Amniotic epithelial cell (primary cell): ENCODE measurements around the gene STRA8.

Experiments used
- DNase-seq: peaks from one replicate; pipeline ENCODE4 v3.0.0-alpha.2; 2010; ENCODE audit warnings: low read depth

STRA8 gene

DNA sequence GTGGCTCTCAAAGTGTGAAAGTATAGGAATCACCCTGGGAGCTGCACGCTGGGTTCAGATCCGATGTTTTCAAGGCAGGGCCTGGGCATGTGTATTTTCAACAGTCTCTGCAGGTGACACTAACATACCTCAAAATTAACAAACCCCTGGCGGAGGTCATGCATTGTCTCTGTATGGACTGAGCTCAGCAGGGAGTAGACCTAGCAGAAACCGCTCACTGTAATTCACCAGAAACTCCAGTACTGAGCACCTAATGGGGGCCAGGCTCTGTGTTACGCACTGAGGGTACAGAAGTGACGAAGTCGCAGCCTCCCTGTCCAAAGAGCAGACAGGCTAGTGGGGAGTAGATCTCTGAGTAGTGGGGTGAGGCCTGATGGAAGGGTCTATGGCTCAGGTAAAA, 5.6 kb downstream of the STRA8 start:
- no peak for DNase-seq

DNA sequence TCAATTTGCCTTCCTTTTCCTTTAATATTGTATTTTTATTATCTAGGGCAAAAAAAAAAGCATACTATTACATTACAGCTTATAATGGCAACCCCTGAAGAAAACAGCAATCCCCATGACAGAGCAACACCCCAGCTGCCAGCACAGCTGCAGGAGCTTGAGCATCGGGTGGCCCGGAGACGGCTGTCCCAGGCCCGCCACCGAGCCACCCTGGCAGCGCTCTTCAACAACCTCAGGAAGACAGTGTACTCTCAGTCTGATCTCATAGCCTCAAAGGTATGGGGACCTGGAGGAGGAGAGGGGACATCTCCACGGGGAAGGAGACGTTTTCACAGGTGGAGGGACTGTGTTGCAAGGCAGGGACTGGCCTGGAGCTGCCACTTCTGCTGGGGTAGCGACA, 6.8 kb downstream of the STRA8 start:
- DNase-seq: no peak

DNA sequence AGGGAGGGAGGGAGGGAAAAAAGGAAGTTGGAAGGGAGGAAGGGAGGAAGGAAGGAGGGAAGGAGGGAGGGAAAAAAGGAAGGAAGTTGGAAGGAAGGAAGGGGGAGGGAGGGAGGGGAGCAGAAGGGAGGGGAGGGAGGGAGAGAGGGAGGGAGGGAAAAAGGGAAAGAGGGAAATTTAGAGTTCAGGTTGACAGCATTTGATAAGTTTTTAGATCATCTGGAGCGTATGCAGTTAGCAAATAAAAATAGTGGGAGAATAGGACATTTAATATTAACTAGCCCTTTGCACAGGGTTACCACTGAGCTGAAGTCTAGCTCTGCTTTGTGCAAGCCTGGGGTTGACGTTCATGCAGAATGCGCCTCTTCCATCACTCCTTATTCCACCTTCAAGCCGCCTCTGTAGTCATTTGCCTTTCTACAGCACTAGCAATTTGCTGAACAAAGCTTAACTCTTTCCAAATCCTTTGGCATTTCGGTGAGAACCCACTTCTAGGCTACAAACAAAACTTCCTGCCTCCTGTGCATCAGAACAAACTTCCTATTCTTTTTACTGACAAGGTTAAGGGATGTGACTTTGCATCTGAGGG, 8.6 kb downstream of the STRA8 start:
- no peak for DNase-seq

DNA sequence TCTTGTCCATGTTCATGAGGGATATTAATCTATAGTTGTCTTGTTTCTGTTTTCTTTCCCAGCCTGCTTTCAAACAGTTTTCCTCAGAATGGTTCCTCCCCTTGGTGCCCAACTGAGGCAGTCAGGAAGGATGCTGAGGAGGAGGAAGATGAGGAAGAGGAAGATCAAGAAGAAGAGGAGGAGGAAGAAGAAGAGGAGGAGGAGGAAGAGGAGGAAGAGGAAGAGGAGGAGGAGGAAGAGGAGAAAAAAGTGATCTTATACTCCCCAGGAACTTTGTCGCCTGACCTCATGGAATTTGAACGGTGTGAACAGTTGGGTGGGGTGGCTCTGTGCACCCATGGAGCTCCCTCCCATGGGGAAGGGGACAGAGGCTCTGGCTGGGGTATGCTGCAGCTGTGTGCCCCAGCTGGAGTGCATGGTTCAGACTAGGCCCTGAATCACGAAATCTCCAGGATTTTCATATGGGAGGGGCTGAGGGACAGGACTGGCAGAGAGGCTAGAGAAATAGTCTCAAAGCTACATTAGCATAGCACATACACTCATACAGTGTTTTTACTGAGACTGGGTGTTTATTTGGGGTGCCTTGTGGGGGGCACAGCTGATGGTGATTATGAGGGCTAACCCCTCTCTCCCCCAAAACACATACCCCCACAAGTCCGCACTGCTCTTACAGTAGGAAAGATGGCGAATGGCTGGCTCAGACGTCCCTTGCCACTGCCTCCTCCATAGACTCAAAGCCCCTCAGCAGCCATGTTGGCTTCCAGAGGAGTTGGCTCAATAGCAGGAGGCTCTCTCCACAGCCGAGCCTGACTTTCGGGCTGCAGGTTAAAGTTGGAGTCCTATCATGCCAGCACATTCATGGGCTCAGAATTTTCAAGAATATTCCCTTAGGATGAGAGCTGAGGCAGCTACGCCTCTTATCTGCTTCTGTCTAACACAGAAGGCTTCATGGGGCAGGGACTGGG, 11.9 kb downstream of the STRA8 start:
- no peak for DNase-seq

DNA sequence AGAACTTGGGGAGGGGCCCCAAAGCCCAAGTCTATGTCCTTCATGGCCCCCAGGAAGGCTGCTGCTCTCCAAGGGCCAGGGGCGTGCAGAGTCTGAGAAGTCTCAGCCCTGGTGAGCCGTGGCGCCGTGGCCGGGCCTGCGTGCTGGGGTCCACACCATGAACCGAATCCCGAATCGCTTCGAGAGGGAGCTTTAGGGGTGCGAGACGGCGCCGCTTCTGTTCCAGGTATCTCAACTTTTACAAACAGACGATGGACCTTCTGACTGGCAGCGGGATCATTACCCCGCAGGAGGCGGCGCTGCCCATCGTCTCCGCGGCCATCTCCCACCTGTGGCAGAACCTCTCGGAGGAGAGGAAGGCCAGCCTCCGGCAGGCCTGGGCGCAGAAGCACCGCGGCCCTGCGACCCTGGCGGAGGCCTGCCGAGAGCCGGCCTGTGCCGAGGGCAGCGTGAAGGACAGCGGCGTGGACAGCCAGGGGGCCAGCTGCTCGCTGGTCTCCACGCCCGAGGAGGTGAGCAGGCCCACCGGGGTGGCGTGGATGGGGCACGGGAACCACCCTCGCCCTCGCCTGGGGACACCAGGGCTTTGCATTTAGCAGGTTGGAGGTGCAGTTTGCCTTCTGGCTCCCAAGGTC, 12.7 kb downstream of the STRA8 start:
- no peak for DNase-seq

DNA sequence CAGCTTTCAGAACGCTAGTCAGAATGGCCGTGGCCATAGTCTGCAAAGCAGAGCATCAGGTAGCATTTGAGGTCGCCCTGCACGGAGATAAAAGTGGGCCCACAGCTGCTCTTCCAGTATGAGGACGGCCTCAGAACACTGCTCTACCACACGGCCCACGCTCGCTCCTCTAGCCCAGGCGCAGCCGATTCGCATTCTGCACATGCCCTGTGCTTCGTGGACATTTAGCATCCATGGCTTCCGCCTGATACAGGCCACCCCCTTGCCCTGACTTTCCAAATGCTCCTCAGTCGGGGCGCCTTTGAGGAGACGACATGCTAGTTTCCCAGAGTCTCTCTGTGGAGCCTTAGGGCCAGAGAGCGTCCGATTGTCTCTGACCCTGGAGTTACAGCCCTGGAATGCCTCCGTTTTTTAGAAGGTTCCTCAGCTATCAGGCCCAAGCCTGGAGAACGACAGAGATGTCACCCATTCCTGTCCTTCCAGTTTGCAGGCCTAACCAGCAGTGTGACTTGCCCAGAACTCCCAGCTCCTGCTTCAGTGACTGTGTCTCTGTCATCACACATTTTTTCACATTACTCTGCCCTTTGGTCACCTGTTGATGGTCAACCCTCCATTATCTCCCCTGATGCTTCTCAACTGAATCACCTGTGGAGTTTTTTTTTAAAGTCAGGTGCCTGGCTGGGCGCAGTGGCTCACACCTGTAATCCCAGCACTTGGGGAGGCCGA, 14.3 kb downstream of the STRA8 start:
- DNase-seq: no peak

DNA sequence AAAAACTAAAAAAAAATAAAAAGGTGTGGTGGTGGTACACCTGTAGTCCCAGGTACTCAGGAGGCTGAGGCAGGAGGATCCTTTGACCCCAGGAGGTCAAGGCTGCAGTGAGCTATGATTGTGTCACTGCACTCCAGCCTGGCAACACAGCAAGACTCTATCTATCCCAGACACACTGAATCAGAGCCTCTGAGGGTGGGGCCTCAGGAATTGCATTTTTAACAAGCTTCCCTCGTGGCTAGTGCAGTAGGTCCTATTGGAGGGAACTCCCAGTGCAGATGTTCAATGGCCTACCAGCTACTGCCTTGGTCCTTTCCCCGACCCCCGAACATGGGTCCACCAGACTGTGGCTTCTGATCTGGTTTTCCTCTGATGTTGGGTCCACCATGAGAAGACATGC, 14.9 kb downstream of the STRA8 start:
- no peak for DNase-seq

DNA sequence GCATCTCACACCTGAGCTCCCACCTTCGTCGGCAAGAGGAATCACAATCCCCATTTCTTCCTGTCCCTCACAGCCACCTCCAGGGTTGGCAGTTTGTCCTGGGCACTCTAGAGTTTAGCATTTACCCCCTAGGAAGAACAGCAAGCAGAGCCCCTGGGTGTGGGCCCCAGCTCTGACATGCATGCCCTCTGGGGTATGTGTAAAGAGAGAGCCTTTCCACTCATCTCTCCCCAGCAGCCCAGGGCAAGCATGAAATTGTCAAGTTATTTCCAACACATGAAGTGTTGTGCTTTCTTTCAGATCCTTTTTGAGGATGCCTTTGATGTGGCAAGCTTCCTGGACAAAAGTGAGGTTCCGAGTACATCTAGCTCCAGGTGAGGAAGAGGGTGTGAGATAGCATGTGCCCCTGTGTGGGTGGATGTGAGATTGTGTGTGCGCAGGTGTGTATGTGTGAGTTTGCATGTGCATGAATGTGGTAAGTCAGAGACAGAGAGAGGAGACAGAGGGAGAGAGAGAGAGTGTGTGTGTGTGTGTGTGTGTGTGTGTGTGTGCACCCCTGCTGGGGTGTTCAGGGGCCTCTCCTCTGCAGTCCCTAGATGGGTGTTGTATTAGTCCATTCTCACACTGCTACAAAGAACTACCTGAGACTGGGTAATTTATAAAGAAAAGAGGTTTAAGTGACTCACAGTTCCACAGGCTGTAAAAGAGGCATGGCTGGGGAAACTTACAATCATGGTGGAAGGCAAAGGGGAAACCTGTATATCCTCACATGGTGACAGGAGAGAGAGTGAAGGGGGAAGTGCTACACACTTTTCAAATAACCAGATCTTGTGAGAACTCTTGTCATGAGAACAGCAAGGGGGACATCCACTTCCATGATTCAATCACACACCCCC, 18.1 kb downstream of the STRA8 start:
- no peak for DNase-seq

DNA sequence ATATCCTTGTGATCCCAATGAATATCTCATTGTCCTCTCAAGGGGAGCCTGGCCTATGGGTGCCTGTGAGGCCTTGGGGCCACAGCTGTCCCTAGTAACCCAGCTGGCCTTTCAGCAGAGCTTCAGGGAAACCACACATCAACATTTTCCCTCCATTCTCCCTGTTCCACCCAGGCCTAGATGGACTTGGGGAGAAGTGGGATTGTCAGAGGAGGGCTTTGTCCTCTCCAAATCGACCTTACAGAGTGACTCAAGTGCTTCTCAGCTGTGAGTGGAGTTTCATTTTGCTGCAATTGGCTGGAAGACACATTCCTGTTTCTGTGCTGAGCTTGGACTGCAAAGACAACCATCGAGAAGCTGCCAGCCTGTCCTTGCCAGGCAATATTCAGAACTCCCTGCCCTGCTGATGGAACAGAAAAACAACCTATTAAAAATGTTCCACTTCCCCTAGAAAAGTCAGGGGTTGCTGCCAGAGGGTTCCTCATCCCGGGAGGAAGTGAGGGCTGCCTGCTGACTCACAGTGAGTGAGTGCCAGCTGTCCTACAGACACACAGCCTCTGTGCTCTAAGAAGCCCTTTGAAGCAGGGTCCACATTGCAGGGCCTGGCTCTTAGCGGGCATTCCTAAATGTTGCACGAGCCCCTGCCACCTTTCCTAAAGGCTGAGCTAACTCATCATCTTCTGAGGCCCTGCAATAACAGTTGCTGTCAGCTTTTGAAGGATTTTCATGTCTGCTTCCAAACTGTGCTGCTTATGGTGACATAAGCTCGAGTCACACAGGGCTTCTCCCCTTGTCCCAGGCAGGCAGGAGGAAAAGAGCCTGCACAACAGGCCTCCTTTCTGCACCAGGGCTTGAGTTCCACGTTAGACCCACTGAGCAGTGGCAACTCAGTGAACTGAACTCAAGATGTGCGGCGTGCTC, 20.5 kb downstream of the STRA8 start:
- DNase-seq: peak; percentile 52

DNA sequence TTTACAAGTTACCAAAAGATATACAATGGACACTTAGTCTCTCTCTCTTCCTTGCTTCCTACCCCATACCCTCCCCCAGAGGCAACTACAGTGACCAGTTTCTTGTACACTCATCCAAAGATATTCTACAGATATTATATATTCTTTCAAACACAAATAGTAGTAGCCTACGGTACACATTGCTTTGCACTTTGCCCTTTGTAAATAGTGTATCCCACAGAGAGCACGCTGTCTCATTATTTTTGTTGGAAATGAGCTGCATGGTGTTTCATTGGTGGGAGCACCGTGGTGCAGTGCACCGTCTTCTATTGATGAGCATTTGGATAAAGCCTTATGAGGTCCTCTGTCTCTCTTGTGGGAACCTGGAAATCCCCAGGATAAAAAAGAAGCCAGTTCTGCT, 24.2 kb downstream of the STRA8 start:
- no peak for DNase-seq

DNA sequence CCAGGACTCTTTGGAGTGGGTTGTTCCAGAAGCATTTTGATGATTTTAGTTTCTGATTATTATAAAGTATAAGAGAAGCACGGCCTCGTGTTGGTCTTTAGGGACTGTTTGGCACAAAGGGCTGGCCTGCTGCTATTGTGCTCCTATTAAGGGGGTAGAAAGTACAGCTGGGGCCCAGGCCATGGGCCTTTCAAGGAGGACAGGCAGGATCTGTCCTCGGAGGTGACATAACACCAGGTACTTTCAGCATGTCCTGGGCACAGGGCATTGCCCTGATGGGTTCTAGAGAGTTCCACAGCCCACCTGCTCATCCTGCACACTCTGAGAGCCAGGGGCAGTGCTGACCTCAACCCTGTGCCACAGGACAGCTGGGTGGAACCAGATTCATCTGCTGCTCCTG, 24.9 kb downstream of the STRA8 start:
- no peak for DNase-seq

DNA sequence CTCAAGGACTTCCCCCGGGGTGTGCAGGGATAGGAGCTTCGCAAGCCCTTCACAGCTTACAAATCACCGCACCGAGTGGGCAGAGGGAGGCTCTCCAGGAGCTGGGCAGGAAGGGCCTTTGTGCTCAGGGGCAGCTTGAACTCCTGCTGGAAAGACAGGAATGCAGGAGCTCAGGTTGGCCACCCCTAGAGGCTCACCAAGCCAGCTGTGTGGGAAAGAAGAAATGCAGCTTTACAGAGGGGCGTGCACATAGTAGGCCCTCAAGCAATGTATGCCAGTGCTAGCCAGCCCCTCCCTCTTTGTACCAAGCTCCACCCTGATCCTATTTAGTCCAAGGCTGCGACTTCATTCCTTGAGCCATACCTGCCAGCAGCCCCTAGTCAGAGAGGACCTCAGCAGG, 26.1 kb downstream of the STRA8 start:
- DNase-seq: no peak

DNA sequence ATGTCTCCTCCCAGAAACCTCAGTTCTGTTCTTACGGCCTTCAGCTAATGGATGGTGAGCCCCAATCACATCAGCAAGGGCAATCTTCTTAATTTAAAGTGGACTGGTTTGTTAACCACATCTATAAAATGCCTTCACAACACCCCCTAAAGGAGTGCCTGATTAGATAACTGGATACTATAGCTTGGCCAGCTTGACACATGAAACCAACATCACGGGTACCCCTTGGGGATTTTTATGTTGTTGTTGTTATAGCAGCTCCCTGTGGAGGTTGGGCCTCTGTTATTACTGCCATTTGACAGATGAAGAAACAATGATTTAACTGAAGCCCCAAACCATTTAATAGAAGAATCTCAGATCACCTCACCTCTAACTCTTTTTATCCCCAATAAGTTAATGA, 26.8 kb downstream of the STRA8 start:
- no peak for DNase-seq

DNA sequence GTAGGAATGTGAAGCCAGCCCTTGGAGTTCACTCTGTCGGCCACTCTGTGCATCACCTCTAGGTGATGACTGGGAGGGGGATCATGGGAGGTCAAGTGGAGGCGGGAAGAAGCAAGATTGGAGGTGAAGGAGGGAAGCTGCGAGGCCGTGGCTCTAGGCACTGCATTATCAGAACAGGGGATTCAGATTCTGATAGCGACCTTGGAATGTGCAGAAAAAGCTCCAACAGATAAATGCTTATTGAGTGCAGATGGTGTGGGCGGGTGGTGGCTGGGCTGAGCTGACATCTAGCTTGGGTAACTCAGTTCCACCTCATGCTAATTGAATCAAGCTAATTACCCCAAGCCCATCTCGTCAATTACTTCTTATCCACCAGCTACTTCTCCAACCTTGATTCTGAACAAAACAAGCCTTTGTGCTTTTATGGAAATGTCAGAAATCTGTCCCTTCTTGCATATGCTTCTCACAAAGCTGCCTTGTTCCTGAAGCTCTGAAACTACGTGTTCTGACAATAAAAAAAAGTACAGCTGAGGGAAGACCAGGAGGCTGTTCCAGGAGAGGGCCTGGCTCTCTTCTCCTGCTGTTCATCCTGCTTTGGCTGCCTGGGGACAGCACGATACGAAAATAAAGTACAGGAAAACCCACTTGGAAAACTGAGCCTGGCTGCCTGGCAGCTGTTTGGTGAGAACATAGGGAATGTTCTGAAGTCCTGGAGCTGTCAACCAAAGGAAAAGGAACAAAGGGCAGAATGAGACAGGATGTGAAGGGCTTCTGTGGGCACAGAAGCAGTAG, 27.5 kb downstream of the STRA8 start:
- DNase-seq: peak; percentile 13

DNA sequence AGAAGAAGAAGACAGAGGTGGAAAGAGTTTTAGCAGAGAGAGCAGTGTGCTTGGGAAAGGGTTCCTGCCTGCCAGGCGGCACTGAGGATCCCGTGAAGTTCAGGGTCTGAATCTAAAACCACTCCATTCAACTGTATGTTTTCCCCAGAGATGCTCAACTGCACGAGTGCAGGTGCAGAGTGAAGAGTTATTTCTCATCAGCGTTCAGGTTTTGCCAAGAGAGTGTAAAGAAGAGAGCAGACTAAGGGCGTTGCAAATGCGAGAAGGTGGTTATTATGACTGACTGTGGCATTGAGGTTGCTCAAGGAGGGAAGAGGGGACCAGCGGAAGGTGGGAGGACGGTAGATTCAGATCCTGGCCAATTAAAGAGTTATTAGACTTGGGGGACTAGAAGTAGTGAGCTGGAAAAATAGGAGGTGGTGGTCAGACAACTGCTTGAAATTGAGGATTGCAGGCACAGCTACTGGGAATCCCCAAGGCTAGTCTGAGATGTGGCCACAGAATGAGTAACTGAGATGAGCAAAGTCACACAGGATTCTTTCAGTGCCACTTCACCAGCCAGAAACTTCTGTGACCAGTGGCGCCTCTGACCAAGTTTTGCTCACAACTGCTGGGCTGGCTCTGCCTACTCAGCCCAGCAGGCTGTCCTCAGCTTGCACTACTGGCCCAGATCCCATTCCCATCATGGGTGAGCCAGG, 29.1 kb downstream of the STRA8 start:
- DNase-seq: no peak

DNA sequence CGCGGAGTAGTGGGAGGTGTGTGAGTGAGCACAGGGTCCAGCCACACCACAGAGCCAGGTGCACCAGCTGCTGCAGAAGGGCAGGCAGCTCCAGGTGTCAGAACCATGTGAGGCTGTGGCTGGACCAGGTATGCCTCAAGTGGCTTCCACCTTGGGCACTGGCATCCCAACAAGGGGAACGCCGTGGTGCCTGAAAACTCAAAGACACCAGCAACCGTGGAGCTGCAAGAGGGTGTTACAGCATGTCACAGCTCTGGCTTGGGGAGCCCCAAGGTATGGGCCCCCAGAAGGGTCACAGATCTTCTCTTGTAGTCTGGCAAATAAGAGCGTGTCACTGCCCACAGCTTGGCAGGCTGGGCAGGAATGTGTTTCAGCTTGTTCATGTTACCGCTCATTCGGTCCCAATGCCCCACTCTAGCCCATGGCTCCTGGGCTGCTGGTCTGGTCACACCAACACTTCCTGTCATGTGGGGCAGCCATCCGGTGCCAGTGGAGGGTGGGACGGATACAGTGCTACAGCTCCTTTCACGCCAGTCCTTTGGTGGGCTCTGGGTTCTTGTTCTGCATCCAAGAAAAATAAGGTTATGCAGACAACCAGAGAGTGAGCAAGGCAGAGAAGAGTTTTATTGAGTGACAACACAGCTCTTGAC, 29.8 kb downstream of the STRA8 start:
- DNase-seq: no peak

DNA sequence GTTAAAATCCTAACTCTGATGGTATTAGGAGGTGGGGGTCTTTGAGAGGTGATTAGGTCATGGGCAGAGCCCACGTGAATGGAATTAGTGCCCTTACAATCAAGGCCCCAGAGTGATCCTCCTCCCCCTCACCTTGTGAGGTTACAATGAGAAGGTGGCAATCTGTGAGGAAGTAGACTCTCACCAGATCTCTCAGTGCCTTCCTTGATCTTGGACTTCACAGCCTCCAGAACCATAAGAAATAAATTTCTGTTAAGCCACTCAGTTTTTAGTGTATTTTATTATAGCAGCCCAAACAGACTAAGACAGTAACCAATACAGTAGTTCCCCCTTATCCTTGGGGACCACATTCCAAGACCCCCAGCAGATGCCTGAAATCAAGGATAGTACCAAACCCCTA, 32.0 kb downstream of the STRA8 start:
- DNase-seq: no peak

DNA sequence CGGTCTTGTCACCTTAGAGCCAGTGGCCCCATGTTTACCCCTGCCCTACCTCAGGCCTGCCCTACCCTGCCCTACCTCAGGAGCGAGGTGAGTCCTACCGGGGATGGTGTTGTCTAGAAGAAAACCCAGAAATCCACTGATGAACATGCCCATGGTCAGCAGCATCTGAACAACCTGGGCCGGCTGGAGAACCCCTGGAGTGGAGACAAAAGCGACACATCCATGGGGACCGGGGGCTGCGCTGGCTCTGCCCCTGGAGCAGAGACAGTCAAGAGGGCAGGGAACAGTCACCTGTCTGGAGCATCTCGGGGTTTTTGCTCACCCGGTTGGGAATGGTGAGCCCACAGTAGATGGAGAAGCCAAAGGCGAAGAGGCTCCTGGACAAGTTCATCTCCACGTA, 36.3 kb downstream of the STRA8 start:
- no peak for DNase-seq
